Nephron progenitor cell (in vitro differentiated cells): Measurements from ENCODE around the gene AOX1.
A peak's percentile ranks its signal among the peaks of the same experiment; 100 is the strongest.

Experiments used
- DNase-seq: peaks from one replicate; pipeline ENCODE4 v3.0.0; 2021
- H3K27ac Mint-ChIP-seq: 2 replicates; pipeline ENCODE4 v1.8.0; 2021; ENCODE audit warnings: mild to moderate bottlenecking, moderate library complexity, mixed read lengths
- H3K27me3 Mint-ChIP-seq: 2 replicates; pipeline ENCODE4 v1.8.0; 2021; ENCODE audit warnings: mild to moderate bottlenecking, low read depth, mixed read lengths; ENCODE audit not compliant: poor library complexity
- H3K36me3 Mint-ChIP-seq: 2 replicates; pipeline ENCODE4 v1.8.0; 2021; ENCODE audit warnings: low read depth, mixed read lengths
- H3K4me1 Mint-ChIP-seq: 2 replicates; pipeline ENCODE4 v1.8.0; 2021; ENCODE audit warnings: mixed read lengths
- H3K4me3 Mint-ChIP-seq: 2 replicates; pipeline ENCODE4 v1.8.0; 2021; ENCODE audit warnings: mild to moderate bottlenecking, moderate library complexity, mixed read lengths
- H3K9me3 Mint-ChIP-seq: 2 replicates; pipeline ENCODE4 v1.8.0; 2021; ENCODE audit warnings: mild to moderate bottlenecking, moderate library complexity, mixed read lengths
- CTCF ChIP-seq: fragments of 200-600 bp; sonication (generic); IDR thresholded peaks from 2 replicates; pipeline ENCODE4 v1.5.0; 2021; ENCODE audit warnings: antibody characterized with exemption

The AOX1 gene

GRCh38 chr2:200698217-200698616 lies 112.4 kb downstream of the AOX1 start:
- Mint-ChIP-seq H3K9me3 (no peaks in the 10 kb centered on the region), H3K27me3 (peaks cover 4% of the 10 kb centered on the region), H3K4me1 (peaks cover 8% of the 10 kb centered on the region), H3K4me3 (no peak overlapping the region), H3K27ac (no peak overlapping the region), H3K36me3 (no peaks in the 10 kb centered on the region)
- TF ChIP-seq CTCF: no peak
- DNase-seq: no peak

- no peak for DNase-seq
- Mint-ChIP-seq H3K4me3 (no peak overlapping the region), H3K36me3 (no peaks in the 10 kb centered on the region), H3K9me3 (no peaks in the 10 kb centered on the region), H3K27me3 (peaks cover 4% of the 10 kb centered on the region), H3K4me1 (peaks cover 8% of the 10 kb centered on the region), H3K27ac (no peak overlapping the region)
- no peak for TF ChIP-seq CTCF
Observed at GRCh38 chr2:200699310-200699709, 113.5 kb downstream of the AOX1 start.

GRCh38 chr2:200700856-200701255 lies 115.0 kb downstream of the AOX1 start:
- no peak for TF ChIP-seq CTCF
- H3K4me3 Mint-ChIP-seq: no peak overlapping the region
- no peak for DNase-seq
- peaks cover 6% of the 10 kb centered on the region for H3K4me1 Mint-ChIP-seq
- H3K9me3 Mint-ChIP-seq: no peaks in the 10 kb centered on the region
- H3K27me3 Mint-ChIP-seq: peaks cover 4% of the 10 kb centered on the region
- no peak overlapping the region for H3K27ac Mint-ChIP-seq
- H3K36me3 Mint-ChIP-seq: no peaks in the 10 kb centered on the region

- no peak overlapping the region for H3K4me3 Mint-ChIP-seq
- no peak for TF ChIP-seq CTCF
- DNase-seq: no peak
- H3K4me1 Mint-ChIP-seq: peaks cover 7% of the 10 kb centered on the region
- no peaks in the 10 kb centered on the region for H3K9me3 Mint-ChIP-seq
- peaks cover 4% of the 10 kb centered on the region for H3K27me3 Mint-ChIP-seq
- H3K27ac Mint-ChIP-seq: no peak overlapping the region
- no peaks in the 10 kb centered on the region for H3K36me3 Mint-ChIP-seq
Observed at GRCh38 chr2:200702044-200702443, 116.2 kb downstream of the AOX1 start.

- DNase-seq: no peak
- no peak for TF ChIP-seq CTCF
- H3K36me3 Mint-ChIP-seq: no peaks in the 10 kb centered on the region
- H3K27ac Mint-ChIP-seq: no peak overlapping the region
- peaks cover 4% of the 10 kb centered on the region for H3K27me3 Mint-ChIP-seq
- no peak overlapping the region for H3K4me3 Mint-ChIP-seq
- peaks cover 7% of the 10 kb centered on the region for H3K4me1 Mint-ChIP-seq
- H3K9me3 Mint-ChIP-seq: no peaks in the 10 kb centered on the region
Observed at GRCh38 chr2:200702646-200703118, 116.9 kb downstream of the AOX1 start.

GRCh38 chr2:200703127-200703925 lies 117.5 kb downstream of the AOX1 start:
- no peak for DNase-seq
- TF ChIP-seq CTCF: peak; percentile 46
- no peaks in the 10 kb centered on the region for H3K36me3 Mint-ChIP-seq
- no peak overlapping the region for H3K27ac Mint-ChIP-seq
- H3K4me1 Mint-ChIP-seq: peaks cover 10% of the 10 kb centered on the region
- no peaks in the 10 kb centered on the region for H3K9me3 Mint-ChIP-seq
- H3K4me3 Mint-ChIP-seq: no peak overlapping the region
- peaks cover under 1% of the 10 kb centered on the region for H3K27me3 Mint-ChIP-seq
